Tibial artery (tissue), 4 donors: ENCODE measurements around the gene SHISA7.
"Not testable (repeated sequence)": the region's sequence is repeated elsewhere in the genome, so short reads cannot be mapped to it uniquely, and the experiment has no call there.

Experiments
- DNase-seq, 2 donors: peaks; one replicate each; pipeline ENCODE4 v3.0.0-alpha.2; 2019
- H3K27ac ChIP-seq, 2 donors: fragments of 200-600 bp; sonication (generic) in 1 of 2; 1 replicate in 1 of 2; 2 replicates in 1 of 2; pipeline ENCODE4 v1.5.1; 2018 to 2019; ENCODE audit warnings: mild to moderate bottlenecking in 1 of 2
- H3K27me3 ChIP-seq, 2 donors: fragments of 200-600 bp; sonication (generic) in 1 of 2; one replicate each; pipeline versions ENCODE4 v1.5.1 to v1.6.0; 2016 to 2019
- H3K36me3 ChIP-seq, 3 donors: fragments of 200-600 bp; sonication (generic) in 2 of 3; one replicate each; pipeline ENCODE4 v1.5.1; 2016 to 2019; ENCODE audit warnings: mild to moderate bottlenecking in 2 of 3
- H3K4me1 ChIP-seq, 4 donors: fragments of 200-600 bp; sonication (generic) in 2 of 4; 1 replicate in 3 of 4; 2 replicates in 1 of 4; pipeline ENCODE4 v1.5.1; 2016 to 2019
- H3K4me3 ChIP-seq, 2 donors: fragments of 200-600 bp; sonication (generic) in 1 of 2; 1 replicate in 1 of 2; 2 replicates in 1 of 2; pipeline ENCODE4 v1.5.1; 2018 to 2019; ENCODE audit warnings: mild to moderate bottlenecking in 2 of 2
- H3K9me3 ChIP-seq, 3 donors: fragments of 200-600 bp; sonication (generic) in 1 of 3; one replicate each; pipeline ENCODE4 v1.5.1; 2016 to 2019
- intact Hi-C: fragments of 100-400 bp; cut with DNase I; formaldehyde crosslinking; loops from one replicate; pipeline ENCODE4 v1.15.0; 2023; ENCODE audit warnings: low total_unique reads
- TF ChIP-seq, protein P1 (sequence below), 2 experiments: fragments of 200-600 bp in 1 of 2; fragments of 450-650 bp in 1 of 2; IDR thresholded peaks; one replicate each; pipeline ENCODE4 v1.5.1; 2017 to 2019; ENCODE audit warnings: antibody characterized with exemption in 2 of 2, mild to moderate bottlenecking in 1 of 2, moderate library complexity in 1 of 2

SHISA7 gene

DNA sequence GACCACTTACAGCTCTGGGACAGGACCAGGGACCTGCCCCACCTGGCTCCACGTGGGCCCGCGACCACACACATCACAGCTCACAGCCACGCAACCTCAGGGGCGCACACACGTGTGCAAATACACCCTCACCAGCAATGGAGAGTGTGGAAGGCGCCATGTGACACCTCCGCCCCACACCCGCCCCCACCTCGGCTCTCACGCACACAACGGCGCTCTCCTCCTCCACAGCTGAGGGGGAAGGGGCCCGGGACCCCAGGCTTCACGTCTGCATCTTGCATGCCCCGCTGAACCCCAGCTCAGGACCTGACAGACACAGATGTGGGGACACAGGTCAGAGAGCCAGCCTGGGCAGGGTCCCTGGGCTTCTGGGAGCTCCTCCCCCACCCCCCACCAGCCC lies 6.4 kb upstream of the SHISA7 start:
- Histone ChIP-seq H3K9me3 (no peaks in the 10 kb centered on the region), H3K4me3 (no peak overlapping the region), H3K27me3 (peaks cover 8 to 64% of the 10 kb centered on the region in 2 donors), H3K4me1 (peaks cover 0 to 22% (median 19%) of the 10 kb centered on the region in 4 donors), H3K27ac (no peak overlapping the region), H3K36me3 (peaks cover 0 to 4% (median 0%) of the 10 kb centered on the region in 3 donors)
- TF ChIP-seq, protein P1, sequence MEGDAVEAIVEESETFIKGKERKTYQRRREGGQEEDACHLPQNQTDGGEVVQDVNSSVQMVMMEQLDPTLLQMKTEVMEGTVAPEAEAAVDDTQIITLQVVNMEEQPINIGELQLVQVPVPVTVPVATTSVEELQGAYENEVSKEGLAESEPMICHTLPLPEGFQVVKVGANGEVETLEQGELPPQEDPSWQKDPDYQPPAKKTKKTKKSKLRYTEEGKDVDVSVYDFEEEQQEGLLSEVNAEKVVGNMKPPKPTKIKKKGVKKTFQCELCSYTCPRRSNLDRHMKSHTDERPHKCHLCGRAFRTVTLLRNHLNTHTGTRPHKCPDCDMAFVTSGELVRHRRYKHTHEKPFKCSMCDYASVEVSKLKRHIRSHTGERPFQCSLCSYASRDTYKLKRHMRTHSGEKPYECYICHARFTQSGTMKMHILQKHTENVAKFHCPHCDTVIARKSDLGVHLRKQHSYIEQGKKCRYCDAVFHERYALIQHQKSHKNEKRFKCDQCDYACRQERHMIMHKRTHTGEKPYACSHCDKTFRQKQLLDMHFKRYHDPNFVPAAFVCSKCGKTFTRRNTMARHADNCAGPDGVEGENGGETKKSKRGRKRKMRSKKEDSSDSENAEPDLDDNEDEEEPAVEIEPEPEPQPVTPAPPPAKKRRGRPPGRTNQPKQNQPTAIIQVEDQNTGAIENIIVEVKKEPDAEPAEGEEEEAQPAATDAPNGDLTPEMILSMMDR (IDR thresholded peaks at IDR 0.05) = no peak
- intact Hi-C loops = no loop called here
- no peak for DNase-seq

DNA sequence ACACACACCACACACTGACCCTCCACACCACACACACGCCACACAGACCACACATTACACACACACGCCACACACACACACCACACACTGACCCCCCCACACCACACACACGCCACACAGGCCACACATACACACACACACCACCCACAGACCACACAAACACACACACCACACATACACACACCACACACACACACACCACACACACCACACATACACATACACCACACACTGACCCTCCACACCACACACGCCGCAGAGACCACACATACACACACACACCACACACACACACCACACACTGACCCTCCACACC lies 5.0 kb upstream of the SHISA7 start:
- H3K4me3 ChIP-seq, H3K36me3 ChIP-seq, H3K27ac ChIP-seq, H3K9me3 ChIP-seq, intact Hi-C loops, DNase-seq: not testable (repeated sequence)
- Histone ChIP-seq H3K4me1 (peaks cover 0 to 21% (median 19%) of the 10 kb centered on the region in 4 donors), H3K27me3 (peaks cover 8 to 75% of the 10 kb centered on the region in 2 donors)

DNA sequence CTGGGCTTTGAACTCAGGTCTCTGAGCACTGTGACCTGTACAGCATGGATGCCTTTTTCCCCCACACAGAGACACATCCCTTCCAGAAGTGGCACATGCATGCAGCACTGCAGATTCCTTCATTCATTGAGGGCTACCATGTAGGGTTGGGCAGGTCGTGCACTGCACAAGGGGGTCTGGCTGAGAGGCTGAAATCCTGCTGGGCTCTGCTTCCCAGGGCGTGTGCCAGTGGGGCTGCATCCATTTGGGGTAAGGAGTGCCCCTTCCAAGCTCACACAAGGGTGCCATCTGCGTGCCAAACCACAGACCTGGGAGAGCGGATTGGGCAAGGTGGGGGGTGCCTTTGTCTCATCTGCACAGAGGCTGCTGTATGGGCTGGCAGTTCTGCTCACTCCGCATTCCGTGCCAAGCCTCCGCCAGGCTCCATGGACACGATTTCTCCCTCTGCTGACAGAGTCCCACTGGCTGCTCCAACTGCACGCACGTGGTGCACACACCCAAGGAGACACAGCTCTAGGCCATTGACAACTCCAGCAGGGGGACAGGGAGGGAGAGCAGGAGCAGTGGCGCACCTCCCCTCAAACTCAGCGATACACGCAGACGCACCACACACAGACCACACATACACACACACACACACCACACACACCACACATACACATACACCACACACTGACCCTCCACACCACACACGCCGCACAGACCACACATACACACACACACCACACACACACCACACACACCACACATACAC lies 4.5 kb upstream of the SHISA7 start:
- H3K4me1 ChIP-seq = peaks cover 0 to 22% (median 16%) of the 10 kb centered on the region in 4 donors
- intact Hi-C loops = no loop called here
- no peaks in the 10 kb centered on the region for H3K9me3 ChIP-seq
- H3K36me3 ChIP-seq = no peaks in the 10 kb centered on the region
- no peak overlapping the region for H3K27ac ChIP-seq
- DNase-seq = no peak
- TF ChIP-seq, protein P1 (IDR thresholded peaks at IDR 0.05) = no peak
- no peak overlapping the region for H3K4me3 ChIP-seq
- H3K27me3 ChIP-seq = peaks cover 8 to 75% of the 10 kb centered on the region in 2 donors

DNA sequence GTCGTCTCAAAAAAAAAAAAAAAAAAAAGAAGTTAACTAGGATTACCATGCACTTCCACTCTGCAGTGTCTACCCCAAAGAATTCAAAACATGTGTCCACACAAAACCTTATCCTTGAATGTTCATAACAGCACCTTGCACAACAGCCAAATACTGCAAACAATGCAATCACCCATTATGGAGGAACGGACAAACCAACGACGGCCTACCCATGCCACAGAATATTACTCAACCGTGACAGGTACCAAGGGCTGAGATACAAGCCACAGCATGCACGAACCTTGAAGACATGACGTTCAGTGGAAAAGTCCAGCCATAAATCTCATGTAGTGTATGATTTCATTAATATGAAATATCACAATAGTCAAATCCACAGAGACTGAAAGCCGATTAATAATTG lies 3.0 kb upstream of the SHISA7 start:
- no peaks in the 10 kb centered on the region for H3K36me3 ChIP-seq
- DNase-seq = no peak
- H3K9me3 ChIP-seq = no peaks in the 10 kb centered on the region
- no peak overlapping the region for H3K27ac ChIP-seq
- TF ChIP-seq, protein P1 (IDR thresholded peaks at IDR 0.05) = no peak
- H3K4me1 ChIP-seq = peaks cover 0 to 18% (median 8%) of the 10 kb centered on the region in 4 donors
- H3K4me3 ChIP-seq = no peak overlapping the region
- peaks cover under 1 to 75% of the 10 kb centered on the region in 2 donors for H3K27me3 ChIP-seq
- intact Hi-C loops = no loop called here

DNA sequence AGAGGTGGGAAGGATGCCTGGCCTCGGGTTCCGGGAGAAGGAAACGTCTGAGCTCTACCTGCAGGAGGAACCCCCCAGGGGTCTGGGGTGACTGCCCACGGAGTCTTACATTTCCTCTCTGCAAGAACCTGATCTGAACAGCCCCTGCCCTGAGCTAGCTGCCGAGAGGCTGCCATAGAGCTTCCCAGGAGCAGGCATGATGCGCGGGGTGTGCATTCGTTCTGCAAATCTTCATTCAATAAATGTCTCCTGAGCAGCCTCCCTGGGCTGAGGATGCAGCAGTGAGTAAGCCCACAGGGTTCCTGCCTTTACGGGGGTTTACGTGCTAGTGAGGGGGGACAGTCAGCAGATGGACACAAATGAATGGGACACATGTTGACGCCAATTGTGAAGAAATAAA lies 1.5 kb upstream of the SHISA7 start:
- TF ChIP-seq, protein P1 (IDR thresholded peaks at IDR 0.05) = no peak
- Histone ChIP-seq H3K4me3 (no peak overlapping the region), H3K36me3 (no peaks in the 10 kb centered on the region), H3K9me3 (no peaks in the 10 kb centered on the region), H3K4me1 (peaks cover 0 to 22% (median 9%) of the 10 kb centered on the region in 4 donors), H3K27me3 (peaks cover 0 to 79% of the 10 kb centered on the region in 2 donors), H3K27ac (no peak overlapping the region)
- no peak for DNase-seq
- intact Hi-C loops = no loop called here

DNA sequence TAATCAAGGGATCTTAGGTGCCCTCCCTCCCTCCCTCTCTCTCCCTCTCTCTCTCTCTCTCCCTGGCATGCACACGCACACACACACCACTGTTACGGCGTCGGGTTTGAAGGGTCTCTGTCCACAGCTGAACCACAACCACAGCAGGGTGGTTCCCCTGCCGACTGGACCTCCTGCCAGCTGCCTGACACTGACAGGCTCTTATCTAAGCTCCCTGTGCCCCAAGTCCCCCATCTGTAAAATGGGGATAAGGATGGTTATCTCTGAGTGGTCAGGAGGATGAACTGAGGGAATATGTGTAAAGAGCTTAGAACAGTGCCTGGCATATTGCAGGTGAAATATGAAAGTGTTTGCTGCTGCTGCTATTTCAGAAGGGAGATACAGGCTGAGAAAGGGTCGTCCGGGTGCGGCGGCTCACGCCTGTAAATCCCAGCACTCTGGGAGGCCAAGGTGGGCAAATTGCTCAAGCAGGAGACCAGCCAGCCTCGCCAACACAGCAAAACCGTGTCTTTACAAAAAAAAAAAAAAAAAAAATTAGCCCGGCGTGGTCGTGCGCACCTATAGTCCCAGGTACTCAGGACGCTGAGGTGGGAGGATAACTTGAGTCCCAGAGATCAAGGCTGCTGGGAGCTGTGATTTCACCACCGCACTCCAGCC lies 852 bp upstream of the SHISA7 start:
- Histone ChIP-seq H3K4me3 (no peak overlapping the region), H3K4me1 (peaks cover 0 to 22% (median 9%) of the 10 kb centered on the region in 4 donors), H3K27ac (no peak overlapping the region), H3K27me3 (peaks cover 0 to 79% of the 10 kb centered on the region in 2 donors), H3K9me3 (no peaks in the 10 kb centered on the region), H3K36me3 (no peaks in the 10 kb centered on the region)
- no peak for DNase-seq
- intact Hi-C loops = no loop called here
- TF ChIP-seq, protein P1 (IDR thresholded peaks at IDR 0.05) = no peak
